Gastrocnemius medialis (tissue), 4 donors: Measurements from ENCODE around the gene ICOSLG.
"Not testable (repeated sequence)": the region's sequence is repeated elsewhere in the genome, so short reads cannot be mapped to it uniquely, and the experiment has no call there.

Experiments used
- CTCF ChIP-seq, 5 experiments: fragments of 450-650 bp in 3 of 5; fragments of 200-600 bp in 2 of 5; sonication (generic) in 2 of 5; IDR thresholded peaks in 4 of 5; conservative IDR thresholded peaks in 1 of 5; 1 replicate in 4 of 5; 2 replicates in 1 of 5; pipeline ENCODE4 v1.5.1; 2016 to 2019; ENCODE audit warnings: antibody characterized with exemption in 5 of 5, mild to moderate bottlenecking in 3 of 5, moderate library complexity in 3 of 5
- POLR2A ChIP-seq, 2 donors: fragments of 450-650 bp; IDR thresholded peaks; one replicate each; pipeline ENCODE4 v1.6.1; 2017; ENCODE audit warnings: antibody characterized with exemption in 2 of 2, mild to moderate bottlenecking in 2 of 2, moderate library complexity in 2 of 2

GRCh38 chr21:44196212-44197155 is 44.3 kb downstream of the ICOSLG start:
- not testable (repeated sequence) for TF ChIP-seq CTCF (IDR thresholded peaks at IDR 0.05 in 4 of 5, conservative IDR thresholded peaks at IDR 0.05 in 1 of 5); POLR2A (IDR thresholded peaks at IDR 0.05)
